CD14-positive monocyte (primary cell): Measurements from ENCODE around the gene ZSWIM5. TPM values are rescaled to one million over a fixed set of nuclear protein-coding genes. Genes with fewer than 3 reads are reported as not detected.

Experiments used
- DNase-seq, 3 donors: peaks; one replicate each; pipeline ENCODE4 v3.0.0-alpha.2; 2011 to 2022
- H2AFZ ChIP-seq: 2 replicates; pipeline ENCODE4 v1.6.0; 2012; ENCODE audit warnings: mild to moderate bottlenecking, low read depth, low read length, inconsistent platforms; ENCODE audit not compliant: insufficient read depth, poor library complexity, severe bottlenecking
- H3K27ac ChIP-seq, 2 donors: 1 replicate in 1 of 2; 2 replicates in 1 of 2; pipeline ENCODE4 v1.5.1; 2012 to 2013; ENCODE audit warnings: low read length in 2 of 2, control low read depth in 1 of 2, inconsistent platforms in 1 of 2, low read depth in 1 of 2, mild to moderate bottlenecking in 1 of 2
- H3K27me3 ChIP-seq, 2 donors: one replicate each; pipeline versions ENCODE4 v1.6.0 to v1.6.1; 2011 to 2013; ENCODE audit warnings: low read length in 2 of 2; ENCODE audit not compliant: control insufficient read depth in 2 of 2, insufficient read depth in 2 of 2
- H3K36me3 ChIP-seq, 2 donors: replicated peaks in 1 of 2; 1 replicate in 1 of 2; 2 replicates in 1 of 2; pipeline versions ENCODE4 v1.5.1 to v1.6.1; 2012 to 2013; ENCODE audit warnings: low read length in 2 of 2, control low read depth in 1 of 2, inconsistent platforms in 1 of 2, mild to moderate bottlenecking in 1 of 2; ENCODE audit not compliant: insufficient read depth in 2 of 2, control insufficient read depth in 1 of 2
- H3K4me1 ChIP-seq, 2 donors: 1 replicate in 1 of 2; 2 replicates in 1 of 2; pipeline versions ENCODE4 v1.5.1 to v1.6.1; 2012 to 2013; ENCODE audit warnings: low read length in 2 of 2, control low read depth in 1 of 2, inconsistent platforms in 1 of 2, mild to moderate bottlenecking in 1 of 2, moderate library complexity in 1 of 2; ENCODE audit not compliant: insufficient read depth in 2 of 2, control insufficient read depth in 1 of 2
- H3K4me2 ChIP-seq: replicated peaks from 2 replicates; pipeline ENCODE3; 2012; ENCODE audit warnings: low read length, moderate library complexity, mild to moderate bottlenecking; ENCODE audit not compliant: poor library complexity, severe bottlenecking; ENCODE audit errors: extremely low read depth
- H3K4me3 ChIP-seq, 3 experiments: fragments of 200-600 bp in 1 of 3; sonication (generic) in 1 of 3; replicated peaks in 1 of 3; 1 replicate in 2 of 3; 2 replicates in 1 of 3; pipeline ENCODE4 v1.5.1; 2011 to 2013; ENCODE audit warnings: low read length in 3 of 3, mild to moderate bottlenecking in 3 of 3, control low read depth in 2 of 3, low read depth in 2 of 3, inconsistent platforms in 1 of 3, moderate library complexity in 1 of 3
- H3K79me2 ChIP-seq: 2 replicates; pipeline ENCODE4 v1.6.0; 2012; ENCODE audit warnings: mild to moderate bottlenecking, control low read depth, inconsistent platforms, low read length, moderate library complexity; ENCODE audit not compliant: insufficient read depth
- H3K9ac ChIP-seq: 2 replicates; pipeline ENCODE4 v1.6.0; 2017; ENCODE audit warnings: low read length, mild to moderate bottlenecking; ENCODE audit not compliant: insufficient read depth, poor library complexity, severe bottlenecking
- H3K9me3 ChIP-seq, 2 donors: replicated peaks in 1 of 2; 1 replicate in 1 of 2; 2 replicates in 1 of 2; pipeline versions ENCODE4 v1.5.1 to v1.6.1; 2012 to 2013; ENCODE audit warnings: low read length in 2 of 2, control low read depth in 1 of 2; ENCODE audit not compliant: control insufficient read depth in 1 of 2, insufficient read depth in 1 of 2
- H4K20me1 ChIP-seq: 2 replicates; pipeline ENCODE4 v1.6.0; 2012; ENCODE audit warnings: mild to moderate bottlenecking, low read length, control low read depth, moderate library complexity; ENCODE audit not compliant: insufficient read depth
- H3K27ac Mint-ChIP-seq, 7 donors: one replicate each; pipeline ENCODE4 v1.8.0; 2020; ENCODE audit warnings: mild to moderate bottlenecking in 7 of 7, mixed read lengths in 7 of 7, moderate library complexity in 6 of 7, inconsistent platforms in 2 of 7
- H3K27me3 Mint-ChIP-seq, 3 donors: one replicate each; pipeline ENCODE4 v1.8.0; 2021 to 2022; ENCODE audit warnings: low read depth in 3 of 3, mild to moderate bottlenecking in 3 of 3, mixed read lengths in 3 of 3, moderate library complexity in 3 of 3, inconsistent platforms in 1 of 3
- H3K36me3 Mint-ChIP-seq, 2 donors: one replicate each; pipeline ENCODE4 v1.8.0; 2020; ENCODE audit warnings: mixed read lengths in 2 of 2, inconsistent platforms in 1 of 2, mild to moderate bottlenecking in 1 of 2
- H3K4me1 Mint-ChIP-seq: one replicate; pipeline ENCODE4 v1.8.0; 2020; ENCODE audit warnings: mild to moderate bottlenecking, mixed read lengths
- H3K4me3 Mint-ChIP-seq, 2 donors: one replicate each; pipeline ENCODE4 v1.8.0; 2020; ENCODE audit warnings: mild to moderate bottlenecking in 2 of 2, mixed read lengths in 2 of 2, moderate library complexity in 1 of 2
- H3K9me3 Mint-ChIP-seq, 7 donors: one replicate each; pipeline ENCODE4 v1.8.0; 2020 to 2022; ENCODE audit warnings: mixed read lengths in 7 of 7, mild to moderate bottlenecking in 6 of 7, moderate library complexity in 6 of 7, inconsistent platforms in 2 of 7
- CTCF ChIP-seq: fragments of 200-600 bp; IDR thresholded peaks from one replicate; pipeline ENCODE4 v1.8.0; 2022; ENCODE audit warnings: antibody characterized with exemption, mild to moderate bottlenecking
- WGBS: methylation state at CpG from one replicate; pipeline ENCODE4 v1.1.5; 2013; ENCODE audit warnings: missing lambda C conversion rate; ENCODE audit not compliant: insufficient coverage; 5-methylcytosine and 5-hydroxymethylcytosine counted together
- intact Hi-C, 2 donors: fragments of 100-400 bp; cut with micrococcal nuclease; formaldehyde crosslinking; loops; one replicate each; pipeline versions ENCODE4 v1.15.0 to v1.15.1; 2023
- polyA plus RNA-seq, 3 donors: library from polyadenylated mRNA; depleted of rRNA in 1 of 3; unstranded in 2 of 3; stranded (reverse) in 1 of 3; fragments of 300-500 nt in 2 of 3; fragments of >200 nt in 1 of 3; fragmentation: Illumina TruSeq in 2 of 3; gene quantifications; 1 replicate in 2 of 3; 2 replicates in 1 of 3; pipeline ENCODE4 v1.2.3, GENCODE V29; 2012 to 2021

ZSWIM5 gene
- polyA plus RNA-seq, 3 donors = not detected

- Histone ChIP-seq H3K9me3 (no peaks in the 10 kb centered on the region), H3K27ac (no peak overlapping the region), H3K4me1 (peaks cover 20 to 37% of the 10 kb centered on the region in 2 donors), H3K9ac (no peak overlapping the region), H3K4me2 (no peak overlapping the region), H3K4me3 (no peak overlapping the region), H4K20me1 (peaks cover 9% of the 10 kb centered on the region), H3K79me2 (peaks cover 20% of the 10 kb centered on the region), H2AFZ (no peak overlapping the region), H3K27me3 (no peaks in the 10 kb centered on the region), H3K36me3 (peaks cover 3 to 13% of the 10 kb centered on the region in 2 donors)
- TF ChIP-seq CTCF = no peak
- Mint-ChIP-seq H3K4me3 (no peak overlapping the region), H3K27me3 (no peaks in the 10 kb centered on the region), H3K27ac (peak overlapping the region in 1 of 7 donors; percentile 7), H3K9me3 (peaks cover 0 to 2% (median 0%) of the 10 kb centered on the region in 7 donors), H3K4me1 (peaks cover 44% of the 10 kb centered on the region), H3K36me3 (peaks cover 12 to 14% of the 10 kb centered on the region in 2 donors)
- intact Hi-C loops = loop anchor here (1.0 to 10.0 kb wide), 3 partner anchors 231 to 569 kb away; partner anchors contain the start of genes BEST4 (in 1 of the 2) and NASP (in 1 of the 2)
- no CpG with 5 or more reads among the region's 2 CpGs for WGBS
- DNase-seq = no peak
Measured at GRCh38 chr1:45015683-45016082, 190.7 kb downstream of the ZSWIM5 start.

- Histone ChIP-seq H3K4me2 (no peak overlapping the region), H3K4me3 (no peak overlapping the region), H3K36me3 (peaks cover 3 to 17% of the 10 kb centered on the region in 2 donors), H3K79me2 (peaks cover 28% of the 10 kb centered on the region), H3K4me1 (peaks cover 32 to 49% of the 10 kb centered on the region in 2 donors), H3K27me3 (no peaks in the 10 kb centered on the region), H2AFZ (no peak overlapping the region), H3K9ac (no peak overlapping the region), H3K9me3 (no peaks in the 10 kb centered on the region), H3K27ac (no peak overlapping the region), H4K20me1 (peaks cover 21% of the 10 kb centered on the region)
- peak; percentile 63 to 74 (median 73) for DNase-seq
- Mint-ChIP-seq H3K4me1 (peaks cover 54% of the 10 kb centered on the region), H3K4me3 (no peak overlapping the region), H3K27ac (peak overlapping the region in 5 of 7 donors; percentile 21 to 81 (median 55)), H3K9me3 (peaks cover 0 to 2% (median 0%) of the 10 kb centered on the region in 7 donors), H3K36me3 (peaks cover 13 to 18% of the 10 kb centered on the region in 2 donors), H3K27me3 (no peaks in the 10 kb centered on the region)
- intact Hi-C loops = loop anchor here (1.0 to 10.0 kb wide), 4 partner anchors 230 to 570 kb away; partner anchors contain the start of genes BEST4 (in 1 of the 2), NASP (in 1 of the 2) and TESK2 (in 1 of the 2)
- TF ChIP-seq CTCF = peak; percentile 86
- 43% methylated on average over 6 of the region's 6 CpGs for WGBS
Measured at GRCh38 chr1:45014321-45015028, 191.9 kb downstream of the ZSWIM5 start.
